Measurements from ENCODE around the gene MPP3. TPM values are rescaled to one million over a fixed set of nuclear protein-coding genes. Genes with fewer than 3 reads are reported as not detected.

MPP3 gene
- total and polyA plus RNA-seq, 9 of the 15 experiments (the other 6 are each of a cell fraction or from before 2014, with no cell fraction given): 0.41 to 10.4 (median 4.5) TPM

DNA sequence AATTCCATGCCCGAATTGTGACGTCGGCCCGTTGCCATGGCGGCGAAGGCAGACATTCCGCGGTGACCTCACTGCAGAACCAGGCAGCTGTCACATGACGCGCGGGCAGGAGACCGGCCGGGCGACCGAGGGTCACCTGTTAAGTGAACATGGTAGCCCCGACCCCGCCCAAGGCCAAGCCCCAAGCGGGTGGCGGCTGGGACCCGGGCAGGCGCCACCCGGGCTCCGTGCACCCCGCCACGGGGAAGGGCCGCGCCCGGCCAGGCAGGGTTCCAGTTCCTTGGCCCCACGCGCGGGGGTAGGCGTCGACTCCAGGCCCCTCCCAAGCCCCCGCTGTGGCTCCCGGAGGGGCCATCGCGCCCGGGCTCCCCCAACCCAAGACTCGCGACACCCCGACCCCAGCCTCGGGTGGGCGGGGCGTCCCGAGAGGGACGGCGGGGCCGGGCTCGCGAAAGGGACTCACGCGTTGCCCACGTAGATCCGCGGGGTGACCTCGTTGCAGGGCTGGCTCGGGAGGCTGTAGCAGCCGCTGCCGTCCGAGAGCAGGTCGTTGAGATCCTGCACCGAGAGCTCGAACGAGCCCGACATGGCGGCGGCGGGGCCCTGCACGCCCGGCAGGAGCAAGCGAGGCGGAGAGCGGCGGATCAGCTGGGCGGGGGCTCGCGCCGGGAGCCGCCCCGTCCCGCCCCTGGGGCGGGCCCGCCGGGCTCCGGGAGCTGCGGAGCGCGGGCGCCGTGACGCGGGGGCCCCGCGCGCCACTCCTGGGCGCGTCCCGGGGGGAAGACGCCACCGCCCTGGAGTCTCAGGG lies 54.4 kb downstream of the MPP3 start, which contains the start of gene DUSP3 (continued):
- TF ChIP-seq MECOM (CRISPR knock-in tag; IDR thresholded peaks at IDR 0.05) (no peak), HDAC2 (IDR thresholded peaks at IDR 0.05) (no peak), ZSCAN32 (CRISPR knock-in tag; IDR thresholded peaks at IDR 0.05) (no peak), ZNF143 (CRISPR knock-in tag; IDR thresholded peaks at IDR 0.05) (no peak), KAT7 (CRISPR knock-in tag; IDR thresholded peaks at IDR 0.05; ENCODE audit: borderline replicate concordance) (0 out of 2 replicates have a peak, but pooled peaks have one; percentile 8), ZNF24 (IDR thresholded peaks at IDR 0.05) (no peak), NFRKB (IDR thresholded peaks at IDR 0.05; ENCODE audit: low read depth) (no peak), SMC3 (conservative IDR thresholded peaks at IDR 0.05; ENCODE audit: insufficient read depth, low read depth, low read length) (no peak), TFAM (CRISPR knock-in tag; conservative IDR thresholded peaks at IDR 0.05) (no peak), MIER1 (IDR thresholded peaks at IDR 0.05; ENCODE audit: low read depth) (no peak), HDAC1 (IDR thresholded peaks at IDR 0.05) (peak in 1 of 2 experiments; percentile 46; a peak in 1 of 4 replicates), FOS (IDR thresholded peaks at IDR 0.05; ENCODE audit: extremely low read depth, insufficient read length) (no peak), VEZF1 (CRISPR knock-in tag; IDR thresholded peaks at IDR 0.05) (peak; percentile 76), CBX3 (IDR thresholded peaks at IDR 0.05; ENCODE audit: borderline replicate concordance in 1 of 2, low read length in 2 of 2) (no peak), STAT5A (IDR thresholded peaks at IDR 0.05; ENCODE audit: borderline replicate concordance, low read length) (no peak), ARID2 (IDR thresholded peaks at IDR 0.05) (no peak), ZNF311 (CRISPR knock-in tag; IDR thresholded peaks at IDR 0.05) (no peak)
- TF ChIP-seq, protein P1, sequence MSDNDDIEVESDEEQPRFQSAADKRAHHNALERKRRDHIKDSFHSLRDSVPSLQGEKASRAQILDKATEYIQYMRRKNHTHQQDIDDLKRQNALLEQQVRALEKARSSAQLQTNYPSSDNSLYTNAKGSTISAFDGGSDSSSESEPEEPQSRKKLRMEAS (CRISPR knock-in tag; IDR thresholded peaks at IDR 0.05): peak; percentile 65; the same call in 1 of the 2 replicates
- TF ChIP-seq, protein P2, sequence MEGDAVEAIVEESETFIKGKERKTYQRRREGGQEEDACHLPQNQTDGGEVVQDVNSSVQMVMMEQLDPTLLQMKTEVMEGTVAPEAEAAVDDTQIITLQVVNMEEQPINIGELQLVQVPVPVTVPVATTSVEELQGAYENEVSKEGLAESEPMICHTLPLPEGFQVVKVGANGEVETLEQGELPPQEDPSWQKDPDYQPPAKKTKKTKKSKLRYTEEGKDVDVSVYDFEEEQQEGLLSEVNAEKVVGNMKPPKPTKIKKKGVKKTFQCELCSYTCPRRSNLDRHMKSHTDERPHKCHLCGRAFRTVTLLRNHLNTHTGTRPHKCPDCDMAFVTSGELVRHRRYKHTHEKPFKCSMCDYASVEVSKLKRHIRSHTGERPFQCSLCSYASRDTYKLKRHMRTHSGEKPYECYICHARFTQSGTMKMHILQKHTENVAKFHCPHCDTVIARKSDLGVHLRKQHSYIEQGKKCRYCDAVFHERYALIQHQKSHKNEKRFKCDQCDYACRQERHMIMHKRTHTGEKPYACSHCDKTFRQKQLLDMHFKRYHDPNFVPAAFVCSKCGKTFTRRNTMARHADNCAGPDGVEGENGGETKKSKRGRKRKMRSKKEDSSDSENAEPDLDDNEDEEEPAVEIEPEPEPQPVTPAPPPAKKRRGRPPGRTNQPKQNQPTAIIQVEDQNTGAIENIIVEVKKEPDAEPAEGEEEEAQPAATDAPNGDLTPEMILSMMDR (IDR thresholded peaks at IDR 0.05 in 2 of 3, conservative IDR thresholded peaks at IDR 0.05 in 1 of 3; ENCODE audit: insufficient read depth in 2 of 3, low read depth in 1 of 3, low read length in 3 of 3): no peak
- TF ChIP-seq, protein P3, sequence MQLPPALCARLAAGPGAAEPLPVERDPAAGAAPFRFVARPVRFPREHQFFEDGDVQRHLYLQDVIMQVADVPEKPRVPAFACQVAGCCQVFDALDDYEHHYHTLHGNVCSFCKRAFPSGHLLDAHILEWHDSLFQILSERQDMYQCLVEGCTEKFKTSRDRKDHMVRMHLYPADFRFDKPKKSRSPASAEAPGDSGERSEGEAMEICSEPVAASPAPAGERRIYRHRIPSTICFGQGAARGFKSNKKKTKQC (CRISPR knock-in tag; IDR thresholded peaks at IDR 0.05): peak; percentile 52; the same call in 1 of the 2 replicates
- TF ChIP-seq, protein P4, sequence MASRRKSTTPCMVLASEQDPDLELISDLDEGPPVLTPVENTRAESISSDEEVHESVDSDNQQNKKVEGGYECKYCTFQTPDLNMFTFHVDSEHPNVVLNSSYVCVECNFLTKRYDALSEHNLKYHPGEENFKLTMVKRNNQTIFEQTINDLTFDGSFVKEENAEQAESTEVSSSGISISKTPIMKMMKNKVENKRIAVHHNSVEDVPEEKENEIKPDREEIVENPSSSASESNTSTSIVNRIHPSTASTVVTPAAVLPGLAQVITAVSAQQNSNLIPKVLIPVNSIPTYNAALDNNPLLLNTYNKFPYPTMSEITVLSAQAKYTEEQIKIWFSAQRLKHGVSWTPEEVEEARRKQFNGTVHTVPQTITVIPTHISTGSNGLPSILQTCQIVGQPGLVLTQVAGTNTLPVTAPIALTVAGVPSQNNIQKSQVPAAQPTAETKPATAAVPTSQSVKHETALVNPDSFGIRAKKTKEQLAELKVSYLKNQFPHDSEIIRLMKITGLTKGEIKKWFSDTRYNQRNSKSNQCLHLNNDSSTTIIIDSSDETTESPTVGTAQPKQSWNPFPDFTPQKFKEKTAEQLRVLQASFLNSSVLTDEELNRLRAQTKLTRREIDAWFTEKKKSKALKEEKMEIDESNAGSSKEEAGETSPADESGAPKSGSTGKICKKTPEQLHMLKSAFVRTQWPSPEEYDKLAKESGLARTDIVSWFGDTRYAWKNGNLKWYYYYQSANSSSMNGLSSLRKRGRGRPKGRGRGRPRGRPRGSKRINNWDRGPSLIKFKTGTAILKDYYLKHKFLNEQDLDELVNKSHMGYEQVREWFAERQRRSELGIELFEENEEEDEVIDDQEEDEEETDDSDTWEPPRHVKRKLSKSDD (conservative IDR thresholded peaks at IDR 0.05; ENCODE audit: low read length): no peak

Data from K562 (cell line).